ENCODE measurements around the gene VPS36.

VPS36 gene

DNA sequence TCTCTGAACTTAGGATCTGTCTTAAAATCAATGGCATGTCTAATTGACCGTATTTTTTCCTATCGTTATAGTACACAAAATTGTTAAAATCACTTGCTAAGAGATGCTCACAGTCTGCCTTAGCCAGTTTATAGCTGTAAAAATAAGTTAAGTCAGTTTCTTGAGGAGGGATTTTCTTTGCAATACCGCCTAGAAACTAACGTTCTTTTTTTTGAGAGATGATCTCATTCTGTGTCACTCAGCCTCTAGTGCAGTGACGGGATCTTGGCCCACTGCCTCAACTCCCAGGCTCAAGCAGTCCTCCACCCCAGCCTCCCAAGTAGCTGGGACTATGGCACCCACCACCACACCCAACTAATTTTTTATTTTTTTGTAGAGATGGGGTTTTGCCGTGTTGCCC lies 9.2 kb upstream of the VPS36 start:
- TF ChIP-seq TEAD4 (IDR thresholded peaks at IDR 0.05) (no peak), TAF1 (IDR thresholded peaks at IDR 0.05; ENCODE audit: low read depth) (no peak), CEBPB (IDR thresholded peaks at IDR 0.05) (no peak), TCF12 (IDR thresholded peaks at IDR 0.05; ENCODE audit: low read depth) (no peak)

DNA sequence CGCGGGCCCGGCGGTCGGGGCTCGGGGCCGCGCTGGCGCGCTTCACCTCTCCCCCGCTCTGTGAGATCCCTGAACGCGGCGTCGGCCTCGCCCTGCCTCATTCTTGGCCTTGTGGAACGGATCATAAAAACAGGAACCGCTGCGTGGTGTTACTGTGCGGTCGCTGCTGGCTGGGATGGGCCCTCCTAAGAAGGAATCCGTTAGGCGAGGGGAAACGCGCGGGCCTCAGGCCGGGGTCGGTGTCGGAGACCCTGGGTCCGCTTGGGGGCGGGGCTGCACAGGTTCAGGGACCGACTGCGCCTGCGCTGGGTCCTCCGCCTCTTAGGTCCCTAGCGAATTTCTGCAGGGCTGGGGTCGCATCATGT lies 5.2 kb upstream of the VPS36 start:
- no peak for TF ChIP-seq RAD21 (IDR thresholded peaks at IDR 0.05; ENCODE audit: low read depth)
- no peak for TF ChIP-seq NFIC (IDR thresholded peaks at IDR 0.05)
- TF ChIP-seq ZBTB7A (IDR thresholded peaks at IDR 0.05; ENCODE audit: low read depth) = peak; percentile 98
- no peak; the same call in 1 of the 2 replicates for TF ChIP-seq MAX (IDR thresholded peaks at IDR 0.05)

DNA sequence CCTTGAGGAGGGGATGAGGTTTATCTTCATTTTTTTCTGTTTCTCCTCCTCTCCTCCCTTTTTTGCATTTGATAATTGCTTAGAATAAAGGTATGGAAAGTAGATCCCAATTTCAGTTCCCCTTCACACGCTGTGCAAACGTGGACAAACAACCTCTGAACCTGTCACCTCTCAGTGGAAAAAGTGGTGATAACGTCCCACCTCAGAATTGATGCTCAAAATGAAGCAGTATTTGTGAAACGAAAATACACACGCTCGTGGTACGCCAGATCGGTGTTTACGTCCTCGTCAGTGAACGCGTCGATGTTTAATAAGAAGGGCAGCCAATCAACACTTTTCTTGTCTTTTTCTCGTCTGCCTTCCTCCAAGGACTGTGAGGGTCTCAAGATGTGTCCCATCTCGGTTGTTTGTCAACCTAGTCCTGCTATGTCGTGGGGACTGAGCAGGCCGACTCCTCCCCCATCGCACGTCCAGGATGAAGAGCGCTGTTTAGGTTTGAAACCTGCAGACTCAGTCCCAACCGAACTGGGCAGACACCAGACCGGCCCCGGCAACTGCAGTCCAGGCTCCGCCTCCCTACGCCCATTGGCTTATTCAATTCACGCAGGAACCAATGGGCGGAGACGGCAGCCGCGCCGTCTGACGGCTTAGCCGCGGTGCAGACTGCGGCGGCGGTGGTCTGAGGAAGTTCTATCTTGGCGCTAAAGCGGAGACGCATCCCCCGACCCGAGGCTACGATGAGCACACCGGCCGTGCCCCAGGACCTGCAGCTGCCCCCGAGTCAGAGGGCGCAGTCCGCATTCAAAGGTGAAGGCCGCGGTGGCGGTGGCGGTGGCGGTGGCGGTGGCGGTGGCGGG lies 4.6 kb upstream of the VPS36 start, which contains the start of gene CKAP2:
Gene CKAP2, plus strand, starts transcription at position 659 of the 857 bp plus-strand sequence. Its CDS starts 79 bp downstream, at position 738.
- TF ChIP-seq CREB1 (IDR thresholded peaks at IDR 0.05; ENCODE audit: low read depth) (peak; percentile 35; the same call in 1 of the 2 replicates), TEAD4 (IDR thresholded peaks at IDR 0.05) (peak; percentile 4; the same call in 1 of the 2 replicates), RAD21 (IDR thresholded peaks at IDR 0.05; ENCODE audit: low read depth) (no peak), CEBPB (IDR thresholded peaks at IDR 0.05) (no peak), TCF12 (IDR thresholded peaks at IDR 0.05; ENCODE audit: low read depth) (peak; percentile 29; the same call in 1 of the 2 replicates), FOXM1 (IDR thresholded peaks at IDR 0.05; ENCODE audit: borderline replicate concordance, low read depth) (peak; percentile 99), MAX (IDR thresholded peaks at IDR 0.05) (peak; percentile 14), TAF1 (IDR thresholded peaks at IDR 0.05; ENCODE audit: low read depth) (peak; percentile 89), YY1 (IDR thresholded peaks at IDR 0.05; ENCODE audit: low read depth) (no peak)

GRCh38 chr13:52454459-52454819 lies 4.0 kb upstream of the VPS36 start:
- TF ChIP-seq MAX (IDR thresholded peaks at IDR 0.05) = no peak
- no peak for TF ChIP-seq FOXM1 (IDR thresholded peaks at IDR 0.05; ENCODE audit: borderline replicate concordance, low read depth)
- no peak for TF ChIP-seq ZBTB7A (IDR thresholded peaks at IDR 0.05; ENCODE audit: low read depth)
- no peak for TF ChIP-seq YY1 (IDR thresholded peaks at IDR 0.05; ENCODE audit: low read depth)
- TF ChIP-seq USF1 (IDR thresholded peaks at IDR 0.05) = no peak
- TF ChIP-seq TEAD4 (IDR thresholded peaks at IDR 0.05) = no peak
- no peak for TF ChIP-seq EGR1 (IDR thresholded peaks at IDR 0.05)
- TF ChIP-seq, protein P1, sequence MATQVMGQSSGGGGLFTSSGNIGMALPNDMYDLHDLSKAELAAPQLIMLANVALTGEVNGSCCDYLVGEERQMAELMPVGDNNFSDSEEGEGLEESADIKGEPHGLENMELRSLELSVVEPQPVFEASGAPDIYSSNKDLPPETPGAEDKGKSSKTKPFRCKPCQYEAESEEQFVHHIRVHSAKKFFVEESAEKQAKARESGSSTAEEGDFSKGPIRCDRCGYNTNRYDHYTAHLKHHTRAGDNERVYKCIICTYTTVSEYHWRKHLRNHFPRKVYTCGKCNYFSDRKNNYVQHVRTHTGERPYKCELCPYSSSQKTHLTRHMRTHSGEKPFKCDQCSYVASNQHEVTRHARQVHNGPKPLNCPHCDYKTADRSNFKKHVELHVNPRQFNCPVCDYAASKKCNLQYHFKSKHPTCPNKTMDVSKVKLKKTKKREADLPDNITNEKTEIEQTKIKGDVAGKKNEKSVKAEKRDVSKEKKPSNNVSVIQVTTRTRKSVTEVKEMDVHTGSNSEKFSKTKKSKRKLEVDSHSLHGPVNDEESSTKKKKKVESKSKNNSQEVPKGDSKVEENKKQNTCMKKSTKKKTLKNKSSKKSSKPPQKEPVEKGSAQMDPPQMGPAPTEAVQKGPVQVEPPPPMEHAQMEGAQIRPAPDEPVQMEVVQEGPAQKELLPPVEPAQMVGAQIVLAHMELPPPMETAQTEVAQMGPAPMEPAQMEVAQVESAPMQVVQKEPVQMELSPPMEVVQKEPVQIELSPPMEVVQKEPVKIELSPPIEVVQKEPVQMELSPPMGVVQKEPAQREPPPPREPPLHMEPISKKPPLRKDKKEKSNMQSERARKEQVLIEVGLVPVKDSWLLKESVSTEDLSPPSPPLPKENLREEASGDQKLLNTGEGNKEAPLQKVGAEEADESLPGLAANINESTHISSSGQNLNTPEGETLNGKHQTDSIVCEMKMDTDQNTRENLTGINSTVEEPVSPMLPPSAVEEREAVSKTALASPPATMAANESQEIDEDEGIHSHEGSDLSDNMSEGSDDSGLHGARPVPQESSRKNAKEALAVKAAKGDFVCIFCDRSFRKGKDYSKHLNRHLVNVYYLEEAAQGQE (IDR thresholded peaks at IDR 0.05; ENCODE audit: low read depth) = no peak
- no peak for TF ChIP-seq EP300 (IDR thresholded peaks at IDR 0.05; ENCODE audit: borderline replicate concordance)
- no peak for TF ChIP-seq NFIC (IDR thresholded peaks at IDR 0.05)
- no peak for TF ChIP-seq TAF1 (IDR thresholded peaks at IDR 0.05; ENCODE audit: low read depth)
- TF ChIP-seq RAD21 (IDR thresholded peaks at IDR 0.05; ENCODE audit: low read depth) = no peak
- no peak for TF ChIP-seq TCF12 (IDR thresholded peaks at IDR 0.05; ENCODE audit: low read depth)
- no peak for TF ChIP-seq CEBPB (IDR thresholded peaks at IDR 0.05)
- TF ChIP-seq CREB1 (IDR thresholded peaks at IDR 0.05; ENCODE audit: low read depth) = no peak

- no peak for TF ChIP-seq FOXM1 (IDR thresholded peaks at IDR 0.05; ENCODE audit: borderline replicate concordance, low read depth)
- no peak for TF ChIP-seq EP300 (IDR thresholded peaks at IDR 0.05; ENCODE audit: borderline replicate concordance)
- TF ChIP-seq TCF12 (IDR thresholded peaks at IDR 0.05; ENCODE audit: low read depth) = no peak
- no peak for TF ChIP-seq EGR1 (IDR thresholded peaks at IDR 0.05)
- TF ChIP-seq ZBTB7A (IDR thresholded peaks at IDR 0.05; ENCODE audit: low read depth) = no peak
- TF ChIP-seq CEBPB (IDR thresholded peaks at IDR 0.05) = no peak
- TF ChIP-seq CREB1 (IDR thresholded peaks at IDR 0.05; ENCODE audit: low read depth) = no peak
- TF ChIP-seq, protein P1 (IDR thresholded peaks at IDR 0.05; ENCODE audit: low read depth) = no peak
- no peak for TF ChIP-seq TEAD4 (IDR thresholded peaks at IDR 0.05)
- no peak for TF ChIP-seq TAF1 (IDR thresholded peaks at IDR 0.05; ENCODE audit: low read depth)
Measured at GRCh38 chr13:52452470-52452869, 2.0 kb upstream of the VPS36 start.

DNA sequence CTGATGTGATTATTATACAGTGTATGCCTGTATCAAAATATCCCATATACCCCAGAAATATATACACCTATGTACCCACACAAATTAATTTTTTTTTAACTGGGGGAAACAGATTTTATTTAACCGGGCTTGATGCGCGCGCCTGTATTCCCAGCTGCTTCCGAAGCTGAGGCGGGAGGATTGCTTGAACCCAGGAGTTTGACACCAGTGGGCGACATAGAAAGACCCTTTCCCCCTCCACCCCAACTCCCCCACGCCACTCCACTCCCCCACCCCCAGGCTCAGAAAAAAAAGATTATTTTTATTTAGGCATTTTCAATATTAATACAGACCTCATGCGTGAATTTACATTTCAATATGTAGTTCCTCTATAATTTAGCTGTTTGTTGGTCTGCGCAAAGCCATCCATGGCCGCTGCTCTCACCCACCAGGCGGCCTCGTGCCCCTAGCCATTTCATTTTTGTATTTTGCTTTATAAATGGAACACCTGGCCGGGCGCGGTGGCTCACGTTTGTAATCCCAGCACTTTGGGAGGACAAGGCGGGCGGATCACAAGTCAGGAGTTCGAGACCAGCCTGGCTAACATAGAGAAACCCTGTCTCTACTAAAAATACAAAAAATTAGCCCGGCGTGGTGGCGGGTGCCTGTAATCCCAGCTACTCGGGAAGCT lies 836 bp upstream of the VPS36 start:
- TF ChIP-seq TCF12 (IDR thresholded peaks at IDR 0.05; ENCODE audit: low read depth) (no peak), CREB1 (IDR thresholded peaks at IDR 0.05; ENCODE audit: low read depth) (no peak), YY1 (IDR thresholded peaks at IDR 0.05; ENCODE audit: low read depth) (no peak), RAD21 (IDR thresholded peaks at IDR 0.05; ENCODE audit: low read depth) (no peak), USF1 (IDR thresholded peaks at IDR 0.05) (no peak), NFIC (IDR thresholded peaks at IDR 0.05) (no peak)
- TF ChIP-seq, protein P1 (IDR thresholded peaks at IDR 0.05; ENCODE audit: low read depth) = no peak

Measured in Ishikawa (cell line).